HG02678 (cell line): ENCODE measurements around the gene TMEM51.
"Not testable (repeated sequence)": the region's sequence is repeated elsewhere in the genome, so short reads cannot be mapped to it uniquely, and the experiment has no call there.

Source experiments
- ATAC-seq: cut with Tn5 transposase; IDR thresholded peaks from one replicate; pipeline ENCODE4 v1.9.1; 2021; ENCODE audit warnings: mild to moderate bottlenecking, moderate library complexity; ENCODE audit not compliant: unreplicated experiment

Gene TMEM51

DNA sequence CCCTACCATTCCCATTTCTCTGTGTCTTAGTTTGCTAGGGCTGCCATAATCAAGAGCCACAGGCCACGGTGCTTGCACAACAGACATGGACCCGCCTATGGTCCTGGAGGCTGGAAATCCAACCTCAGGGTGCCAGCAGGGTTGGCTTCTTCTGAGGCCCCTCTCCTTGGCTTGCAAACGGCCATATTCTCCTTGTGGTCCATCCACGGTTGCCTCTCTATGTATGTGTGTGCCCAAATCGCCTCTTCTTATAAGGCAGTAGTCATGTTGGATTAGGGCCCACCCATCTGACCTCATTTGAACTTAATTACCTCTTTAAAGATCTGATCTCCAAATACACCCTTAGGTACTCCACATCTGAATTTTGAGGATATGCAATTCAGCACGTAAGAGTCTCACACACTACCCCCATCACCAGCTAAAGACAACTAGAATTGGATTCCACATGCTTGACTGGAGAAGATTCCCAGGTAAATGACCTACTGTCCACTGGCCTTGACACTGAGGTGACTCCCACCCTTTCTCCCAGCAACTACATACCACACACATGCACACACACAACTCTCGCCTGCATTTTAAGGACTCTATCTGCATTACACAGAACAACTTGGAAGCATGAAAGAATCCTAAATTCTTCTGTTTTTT, 28.3 kb upstream of the TMEM51 start:
- ATAC-seq = no peak

DNA sequence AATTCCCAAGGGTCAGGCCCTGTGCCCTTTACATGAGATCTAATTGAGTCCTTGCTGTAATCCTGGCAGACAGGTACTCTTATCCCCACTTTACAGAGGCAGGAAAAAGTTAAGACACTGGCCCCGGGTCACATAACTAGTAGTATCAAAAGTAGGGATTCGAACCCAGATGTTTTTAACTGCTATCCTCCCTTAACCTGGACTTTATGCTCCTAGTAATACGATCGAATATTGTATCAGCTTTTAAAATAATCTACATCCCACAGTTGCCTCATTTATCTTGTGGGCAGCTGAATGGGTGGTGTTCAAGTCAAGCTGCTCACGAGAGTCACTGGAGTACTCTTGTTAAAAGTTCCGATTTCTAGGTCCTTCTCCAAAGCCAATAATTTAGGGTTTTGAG, 25.5 kb upstream of the TMEM51 start:
- ATAC-seq = no peak

DNA sequence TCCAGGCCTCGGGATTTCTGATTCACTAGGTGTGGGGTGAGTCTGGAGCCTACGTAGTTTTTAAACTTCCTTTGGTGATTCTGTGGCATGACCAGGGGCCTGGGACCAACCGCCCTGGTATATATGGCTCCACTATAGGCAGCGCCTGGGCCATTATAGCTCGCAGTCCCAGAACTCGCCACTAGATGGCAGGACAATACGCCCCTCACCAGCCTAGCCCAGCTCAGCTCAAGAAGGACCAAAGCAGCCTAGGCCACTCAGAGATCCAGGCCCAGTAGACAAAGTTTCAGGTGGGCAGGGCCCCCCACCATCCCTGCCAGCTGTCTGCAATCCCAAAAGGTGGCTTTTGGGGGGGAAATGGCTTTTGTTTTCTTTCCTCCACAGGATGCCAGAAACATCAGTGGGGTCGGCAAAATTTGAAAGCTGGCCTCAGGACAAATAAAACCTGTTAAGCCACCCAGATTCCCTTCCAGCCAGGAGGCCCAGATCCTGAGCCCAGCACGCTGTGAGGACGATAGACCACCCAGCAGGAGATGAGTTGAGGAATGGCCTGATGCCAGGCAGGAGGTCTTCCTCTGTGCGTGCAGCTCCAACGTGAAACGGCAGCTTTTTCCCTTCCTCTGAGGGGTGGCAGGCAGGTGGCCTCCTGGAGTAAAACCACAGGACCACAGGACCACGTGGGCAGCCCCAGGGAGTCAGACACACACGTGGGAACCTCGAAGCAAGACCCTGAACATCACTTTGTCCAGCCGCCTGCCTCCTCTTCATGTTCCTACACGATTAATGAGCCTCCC, 24.8 kb upstream of the TMEM51 start:
- peak; percentile 63 for ATAC-seq

DNA sequence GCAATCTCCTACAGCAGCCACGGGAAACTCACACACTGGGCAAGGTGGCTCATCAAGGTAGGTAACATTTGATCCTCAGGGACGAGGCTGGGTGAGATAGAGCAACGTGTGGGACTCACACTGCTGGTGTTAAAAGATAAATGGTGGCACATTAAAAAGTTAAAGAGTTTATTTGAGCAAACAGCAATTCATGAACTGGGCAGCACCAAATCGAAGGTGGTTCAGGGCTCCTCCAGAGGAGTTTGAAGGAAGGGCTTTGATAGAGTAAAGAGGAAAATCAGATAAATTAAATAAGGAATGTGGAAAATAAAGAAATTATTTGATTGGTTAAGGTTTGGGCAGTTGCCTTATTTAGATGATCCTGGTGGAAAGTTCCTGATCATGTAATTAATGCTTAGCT, 23.6 kb upstream of the TMEM51 start:
- no peak for ATAC-seq

DNA sequence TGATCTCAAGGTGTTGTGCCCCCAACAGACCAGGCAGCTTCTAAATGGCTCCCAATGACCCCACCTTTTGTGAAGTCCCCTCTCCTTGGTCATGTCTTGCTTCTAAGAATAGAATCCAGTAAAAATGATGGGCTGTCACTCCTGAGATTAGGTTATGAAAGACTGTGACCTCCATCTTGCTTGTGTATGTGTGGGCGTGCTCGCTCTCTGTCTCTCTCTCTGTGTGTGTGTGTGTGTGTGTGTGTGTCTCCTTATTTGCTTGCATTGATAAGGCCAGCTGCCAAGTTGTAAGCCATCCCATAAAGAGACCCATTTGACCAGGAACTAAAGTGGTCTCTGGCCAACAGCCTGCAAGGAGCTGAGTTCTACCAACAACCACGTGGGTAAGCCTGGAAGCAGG, 22.9 kb upstream of the TMEM51 start:
- ATAC-seq = no peak

DNA sequence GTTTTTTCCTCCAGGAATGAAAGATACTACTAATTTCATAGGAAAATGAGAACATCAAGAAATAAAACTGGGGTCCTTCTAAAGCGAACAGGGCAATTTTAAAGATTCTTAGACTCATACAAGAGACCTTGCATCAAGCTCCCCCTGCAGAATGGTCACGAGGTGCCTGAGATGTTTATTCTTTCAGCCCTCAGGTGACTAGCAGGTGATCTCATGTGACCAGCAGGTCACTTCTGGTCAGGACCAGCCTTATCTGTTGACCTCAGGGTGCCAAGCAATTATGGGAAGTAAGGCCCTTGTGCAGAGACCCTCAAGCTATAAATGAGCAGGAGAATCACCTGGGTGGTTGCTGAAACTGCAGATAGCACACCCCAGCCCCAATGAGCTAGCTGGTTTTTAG, 20.6 kb upstream of the TMEM51 start:
- ATAC-seq = no peak

DNA sequence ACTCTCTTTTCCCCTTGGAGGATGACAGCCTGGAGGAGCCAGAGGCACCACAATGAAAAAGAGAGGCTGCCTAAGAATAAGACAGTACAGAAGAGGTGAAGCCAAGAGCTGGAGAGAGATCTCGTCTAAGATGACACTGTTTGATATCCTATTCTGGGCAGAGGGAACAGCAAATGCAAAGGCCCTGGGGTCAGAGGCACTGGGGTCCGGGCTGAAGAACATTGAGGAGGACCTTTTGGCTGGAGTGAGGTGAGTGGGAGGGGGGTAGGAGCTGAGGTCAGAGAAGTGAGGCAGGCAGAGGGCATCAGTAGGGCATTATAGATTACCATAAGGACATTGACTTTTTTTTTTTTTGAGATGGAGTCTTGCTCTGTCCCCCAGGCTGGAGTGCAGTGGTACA, 19.3 kb upstream of the TMEM51 start:
- ATAC-seq = no peak

DNA sequence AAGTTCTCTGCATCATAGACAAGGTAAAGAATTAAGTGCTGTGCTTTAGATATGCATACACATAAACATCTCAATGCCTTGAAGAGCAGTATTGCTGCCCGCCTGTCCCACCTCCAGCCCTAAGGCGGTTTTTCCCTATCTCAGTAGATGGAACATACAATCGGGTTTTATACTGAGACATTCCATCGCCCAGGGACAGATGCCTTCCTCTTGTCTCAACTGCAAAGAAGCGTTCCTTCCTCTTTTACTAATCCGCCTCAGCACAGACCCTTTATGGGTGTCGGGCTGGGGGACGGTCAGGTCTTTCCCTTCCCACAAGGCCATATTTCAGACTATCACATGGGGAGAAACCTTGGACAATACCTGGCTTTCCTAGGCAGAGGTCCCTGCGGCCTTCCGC, 17.9 kb upstream of the TMEM51 start:
- ATAC-seq = not testable (repeated sequence)

DNA sequence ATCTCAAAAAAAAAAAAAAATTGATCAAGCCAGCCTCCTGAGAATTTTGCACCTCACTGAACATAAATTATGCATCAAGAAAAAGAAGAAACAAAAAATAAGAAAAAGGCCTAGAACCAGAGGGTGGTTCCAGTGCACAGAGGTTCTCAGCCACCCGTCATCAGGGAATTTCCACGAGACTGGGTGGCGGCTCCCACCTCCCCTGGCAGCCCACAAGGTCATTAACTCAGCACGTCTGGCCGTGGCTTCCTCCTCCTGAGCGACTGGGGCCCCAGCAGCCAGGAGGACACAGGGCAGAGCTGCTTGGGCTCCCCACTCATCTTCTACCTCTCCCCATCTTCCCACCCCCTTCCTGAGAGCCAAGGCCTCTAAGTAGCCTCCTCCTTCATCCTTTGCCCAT, 15.7 kb upstream of the TMEM51 start:
- ATAC-seq = no peak

DNA sequence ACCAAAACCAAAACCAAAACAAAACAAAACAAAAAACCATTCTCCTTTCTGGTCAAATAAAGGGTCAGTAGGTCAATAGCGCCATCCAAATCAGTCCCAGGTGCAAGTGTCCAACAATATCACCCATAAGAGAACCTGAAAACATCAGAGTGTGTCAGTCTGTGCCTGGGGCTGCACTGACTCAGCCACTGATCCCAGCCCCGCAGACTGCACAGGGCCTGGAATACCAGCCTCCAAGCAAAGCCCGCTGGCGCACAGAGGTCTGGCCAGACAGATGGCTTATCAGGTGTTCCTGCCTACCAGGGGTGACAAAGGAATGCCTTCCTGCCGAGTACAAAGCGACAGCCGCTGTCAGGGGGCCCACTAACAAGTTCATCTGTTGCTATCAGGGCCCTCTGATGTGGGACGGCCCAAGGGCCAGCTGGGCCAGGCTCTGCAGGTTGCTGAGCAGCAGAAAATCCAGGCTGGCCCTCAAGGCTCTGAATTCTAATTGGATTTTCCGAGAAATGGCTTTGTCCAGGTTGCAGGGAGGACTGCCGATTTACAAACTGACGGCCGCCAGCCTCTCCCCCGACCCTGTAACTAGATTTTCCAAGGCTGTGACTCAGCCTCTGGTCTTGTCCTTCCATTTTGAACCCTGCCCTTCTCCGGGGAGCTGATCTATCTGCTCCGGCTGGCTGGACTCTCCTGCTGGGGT, 13.7 kb upstream of the TMEM51 start:
- no peak for ATAC-seq

DNA sequence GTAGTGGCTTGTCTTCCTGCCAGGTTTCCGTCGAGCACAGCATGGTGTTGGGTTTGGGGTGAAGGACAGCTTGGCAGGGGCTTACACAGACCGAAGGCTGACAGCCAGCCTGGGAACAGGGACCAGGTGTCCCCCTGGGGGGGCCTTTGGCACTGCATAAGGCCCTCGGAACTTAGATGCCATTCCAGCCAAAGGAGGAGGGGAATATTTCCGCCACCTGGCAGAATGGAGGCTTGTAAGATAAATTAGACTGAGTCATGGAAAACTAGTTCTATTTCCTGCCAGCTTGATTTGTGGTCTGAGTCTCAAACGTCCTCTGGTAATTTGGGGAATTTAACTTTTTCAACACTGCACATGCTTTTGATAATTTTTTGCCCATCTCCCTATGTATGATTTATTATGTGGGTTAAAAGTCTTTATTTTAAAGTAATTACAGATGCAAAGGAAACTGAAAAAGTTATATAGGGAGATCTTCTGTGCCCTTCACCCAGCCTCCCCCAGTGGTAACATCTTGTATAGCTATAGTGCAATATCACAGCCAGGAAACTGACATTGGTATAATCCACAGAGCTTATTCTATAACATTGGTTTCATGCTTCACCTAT, 11.5 kb upstream of the TMEM51 start:
- ATAC-seq = no peak

DNA sequence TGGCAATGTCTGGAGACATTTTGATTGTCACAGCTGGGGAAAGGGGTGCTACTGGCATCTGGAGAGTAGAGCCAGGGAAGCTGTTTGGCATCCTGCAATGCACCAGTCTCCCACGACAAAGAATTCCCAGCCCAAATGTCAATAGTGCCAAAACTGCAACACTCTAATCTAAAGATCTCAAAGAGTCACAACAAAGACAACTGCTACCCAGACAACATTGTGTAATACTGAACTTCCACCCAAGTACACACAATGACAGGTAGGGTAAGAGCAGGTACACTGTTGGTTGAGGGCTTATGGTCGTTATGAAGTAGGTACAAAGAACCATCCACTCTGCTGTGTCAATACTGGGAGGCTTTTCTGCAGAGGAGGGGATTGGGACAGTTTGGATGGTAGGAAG, 8.2 kb upstream of the TMEM51 start:
- no peak for ATAC-seq

DNA sequence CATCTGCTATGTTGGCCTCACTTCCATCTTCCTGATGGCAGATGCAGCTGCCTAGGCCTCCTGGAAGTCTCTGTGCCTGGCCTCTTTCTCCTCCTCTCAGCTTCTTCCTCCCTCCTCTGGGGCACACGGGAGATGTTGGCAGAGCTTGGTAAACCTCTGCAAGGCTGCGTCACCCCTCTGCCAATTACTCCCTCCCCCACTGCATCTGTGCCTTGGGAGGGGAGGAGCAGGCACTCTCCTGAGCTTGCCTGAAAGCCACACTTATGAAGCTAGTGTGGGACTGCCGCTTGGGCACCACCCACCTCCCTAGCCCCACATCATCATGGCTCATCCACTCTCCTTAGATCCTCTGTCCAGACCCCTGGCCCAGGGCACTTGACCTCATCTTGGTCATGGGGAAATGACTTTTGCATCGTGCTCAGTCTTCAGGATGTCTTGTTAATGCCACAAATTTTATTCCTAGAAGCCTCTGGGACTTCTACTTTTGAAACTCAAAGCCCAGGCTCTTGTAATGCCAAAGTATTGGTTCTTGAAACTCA, 7.3 kb upstream of the TMEM51 start:
- ATAC-seq = no peak

DNA sequence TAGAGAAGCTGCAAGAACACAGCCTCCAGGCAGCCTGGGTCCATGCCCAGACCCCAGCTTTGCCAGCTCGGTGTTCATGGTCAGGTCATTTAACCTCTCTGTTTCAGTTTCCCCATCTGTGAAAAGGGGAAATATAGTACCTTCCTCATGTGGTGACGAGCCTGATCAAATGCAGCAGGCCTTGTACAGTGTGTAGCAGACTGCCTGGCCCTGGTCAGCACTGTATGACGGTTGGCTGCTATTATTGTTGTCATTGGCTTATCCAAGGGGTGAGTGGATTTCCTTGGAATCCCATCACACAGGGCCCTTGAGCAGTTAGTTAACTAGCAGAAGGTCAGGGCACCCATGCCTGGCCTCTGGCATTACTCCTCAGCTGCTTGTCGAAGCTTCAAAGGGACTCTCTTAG, 6.6 kb upstream of the TMEM51 start:
- no peak for ATAC-seq

DNA sequence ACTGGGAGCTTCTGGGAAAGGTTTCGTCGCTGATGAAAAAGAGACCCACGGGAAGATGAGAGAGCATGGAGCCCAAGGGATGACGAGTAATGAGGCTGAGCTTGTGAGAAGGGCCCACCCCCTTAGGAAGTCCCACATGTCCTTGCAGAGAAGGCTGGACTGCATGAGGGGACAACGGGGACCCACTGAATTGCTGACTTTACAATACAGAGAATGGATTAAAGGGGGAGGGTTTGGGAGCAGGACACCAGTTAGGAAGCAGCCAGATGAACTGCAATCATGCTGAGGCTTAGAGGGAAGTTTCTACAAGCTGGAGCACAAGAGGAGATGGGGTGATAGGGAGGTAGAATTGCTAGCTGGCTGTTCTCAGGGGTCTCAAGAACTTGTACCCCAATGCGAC, 5.5 kb upstream of the TMEM51 start:
- ATAC-seq = no peak

DNA sequence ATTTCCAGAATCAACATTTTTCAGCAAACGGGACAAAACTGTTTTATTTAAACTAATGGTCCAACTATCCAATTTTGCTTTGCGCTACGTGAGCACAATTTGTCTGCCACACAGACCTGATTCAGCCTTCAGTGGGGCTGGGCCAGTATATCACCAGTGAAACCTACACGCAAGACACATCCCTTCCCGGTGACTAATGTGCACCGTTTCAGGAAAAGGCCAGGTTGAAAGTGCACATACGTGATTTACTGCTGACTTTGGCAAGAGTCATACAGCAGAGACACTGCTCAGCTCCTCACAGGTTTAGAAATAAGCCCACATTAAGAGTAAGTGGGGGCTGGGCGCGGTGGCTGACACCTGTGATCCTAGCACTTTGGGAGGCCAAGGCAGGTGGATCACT, 5.1 kb upstream of the TMEM51 start:
- no peak for ATAC-seq

DNA sequence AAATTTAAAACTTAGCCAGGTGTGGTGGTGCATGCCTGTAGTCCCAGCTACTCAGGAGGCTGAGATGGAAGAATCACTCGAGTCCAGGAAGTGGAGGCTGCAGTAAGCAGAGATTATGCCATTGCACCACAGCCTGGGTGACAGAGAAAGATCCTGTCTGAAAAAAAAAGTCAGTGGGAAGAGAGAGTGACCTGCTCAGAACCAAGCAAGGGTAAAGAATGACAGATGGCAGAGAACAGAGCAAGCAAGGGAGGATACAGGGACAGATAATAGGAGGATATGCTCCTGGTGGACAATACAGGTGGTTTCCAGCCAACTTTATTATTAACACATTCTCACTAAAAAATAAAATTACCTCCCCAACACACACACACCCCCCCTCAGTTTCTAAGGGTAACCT, 4.6 kb upstream of the TMEM51 start:
- no peak for ATAC-seq

DNA sequence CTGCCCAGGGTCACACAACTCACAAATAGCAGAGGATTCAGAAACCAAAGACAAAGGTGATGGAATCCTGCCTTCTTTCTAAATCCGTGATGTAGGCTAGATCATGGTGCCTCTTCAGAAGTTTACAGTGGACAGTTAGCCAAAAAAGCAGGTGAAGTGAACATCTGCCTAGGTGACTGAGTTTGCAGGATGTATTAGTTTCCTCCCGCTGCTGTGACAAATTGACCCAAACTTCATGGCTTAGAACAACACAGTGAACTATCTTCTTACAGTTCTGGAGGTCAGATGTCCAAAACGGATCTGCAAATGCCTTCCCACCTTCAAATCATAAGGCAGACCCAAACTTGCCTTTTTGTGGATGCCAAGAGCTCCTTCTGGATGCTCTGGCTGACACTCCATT, 3.2 kb upstream of the TMEM51 start:
- ATAC-seq = no peak

DNA sequence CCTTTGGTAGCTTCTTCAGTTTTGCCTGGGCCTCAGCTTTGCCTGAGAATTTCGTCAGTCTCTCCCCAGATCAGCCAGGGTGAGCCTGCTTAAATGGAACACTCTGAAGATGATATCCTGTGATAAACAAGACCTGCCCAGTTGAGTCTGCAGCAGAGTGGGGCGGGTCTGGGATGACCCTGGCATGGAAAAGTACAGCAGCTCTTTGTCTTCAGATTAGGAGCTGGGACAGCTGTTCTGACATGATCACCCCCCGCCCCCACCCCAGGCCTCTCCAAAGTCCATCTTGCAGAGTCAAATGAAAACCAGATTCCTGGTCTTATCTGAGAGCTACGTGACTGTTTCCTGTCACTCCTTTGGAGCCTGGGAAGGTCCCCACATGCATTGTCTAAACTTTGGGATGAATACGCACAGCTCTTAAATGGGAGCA, 2.2 kb upstream of the TMEM51 start:
- no peak for ATAC-seq

DNA sequence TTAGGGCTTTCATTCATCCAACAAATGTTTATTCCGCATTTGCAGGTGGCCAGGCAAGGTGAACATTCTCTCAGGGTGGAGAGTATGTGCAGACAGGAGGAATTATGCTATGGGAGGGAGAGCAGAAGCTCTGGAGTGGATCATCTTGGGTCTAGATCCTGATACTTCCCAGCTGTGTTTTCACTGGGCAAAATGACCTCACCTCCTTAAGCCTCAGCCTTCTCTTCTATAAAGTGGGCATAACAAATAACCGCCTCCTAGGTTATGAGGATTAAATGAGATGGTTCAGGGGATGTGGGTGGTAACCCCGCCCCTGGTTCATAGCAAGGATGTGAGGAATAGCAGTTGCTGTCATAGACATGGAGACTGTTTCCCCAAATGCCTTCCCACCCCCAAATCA, 1.7 kb upstream of the TMEM51 start:
- no peak for ATAC-seq
